GM19099 (cell line): ENCODE results near the gene ARRB1.

Experiments used
- POLR2A ChIP-seq: IDR thresholded peaks from 3 replicates; pipeline ENCODE4 v1.6.1; 2011; ENCODE audit warnings: low read depth; ENCODE audit not compliant: insufficient read length; ENCODE audit errors: extremely low read depth

ARRB1 gene

GRCh38 chr11:75276686-75277085, 74.8 kb downstream of the ARRB1 start:
- TF ChIP-seq POLR2A = no peak

DNA sequence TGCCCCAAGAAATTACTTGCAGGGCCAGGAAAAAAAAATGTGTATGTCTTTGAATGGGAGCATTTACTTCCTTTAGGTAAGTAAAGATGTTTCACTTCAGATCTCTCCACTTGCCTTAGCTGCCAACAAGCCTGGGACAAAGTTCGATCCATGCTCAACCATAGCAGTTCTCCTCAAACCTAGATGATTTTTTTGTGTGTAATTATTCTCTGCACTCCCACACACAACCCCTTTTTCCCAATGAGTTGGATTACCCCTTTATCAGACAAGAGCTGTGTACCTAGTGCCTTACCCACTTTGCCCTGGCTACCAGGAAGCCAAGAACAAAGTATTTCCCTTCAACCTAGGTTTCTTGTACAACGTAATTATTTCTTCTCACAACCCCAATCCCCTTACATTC, 75.3 kb downstream of the ARRB1 start:
- TF ChIP-seq POLR2A = no peak

GRCh38 chr11:75275581-75275980, 75.9 kb downstream of the ARRB1 start:
- no peak for TF ChIP-seq POLR2A

DNA sequence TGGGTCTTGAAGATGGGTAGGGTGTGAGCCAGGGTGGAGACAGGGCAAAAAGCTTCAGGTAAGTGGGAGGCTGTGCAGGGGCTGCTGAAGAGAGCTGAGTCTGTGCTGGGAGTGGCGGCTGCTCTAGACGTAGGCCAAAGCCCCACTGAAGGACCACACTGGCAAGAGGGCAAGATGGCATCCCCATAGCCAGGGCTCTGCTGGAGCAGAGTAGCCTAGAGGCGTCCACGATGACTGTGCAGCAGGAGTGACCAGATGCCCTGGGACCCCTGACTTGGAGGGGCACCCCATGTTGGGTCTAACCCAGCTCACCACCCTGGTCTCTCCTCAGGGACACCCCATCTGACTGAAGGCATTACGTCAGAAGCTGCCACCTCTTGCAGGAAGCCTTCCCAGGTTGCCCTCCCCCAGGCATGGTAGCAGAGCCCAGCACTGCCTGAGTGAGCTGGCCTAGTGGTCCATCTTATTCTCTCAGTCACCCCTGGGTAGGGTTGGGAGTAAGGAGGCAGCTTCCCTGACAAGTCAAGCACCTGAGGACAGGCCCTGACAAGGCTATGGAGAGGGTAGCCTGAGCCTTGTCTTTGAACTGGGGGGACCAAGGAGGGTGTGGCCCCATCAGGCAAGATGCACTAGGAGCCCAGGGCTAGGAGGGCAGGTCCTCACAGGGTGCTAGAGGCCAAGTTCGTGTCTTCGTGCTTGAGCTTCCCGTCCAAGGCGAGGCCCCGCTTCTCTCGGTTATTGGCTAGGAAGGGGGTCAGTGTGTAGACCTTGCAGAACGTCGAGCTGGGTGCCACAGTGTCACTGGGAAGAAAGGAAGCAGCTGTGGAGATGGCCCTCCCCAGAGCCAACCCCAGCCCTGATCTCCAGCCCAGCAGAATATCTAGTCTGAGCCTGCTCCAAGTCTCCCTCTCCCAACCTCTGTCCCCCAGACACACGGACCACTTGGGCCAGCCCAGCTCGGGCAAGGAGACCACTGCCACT, 77.8 kb downstream of the ARRB1 start:
- no peak for TF ChIP-seq POLR2A

- no peak for TF ChIP-seq POLR2A
Measured at GRCh38 chr11:75272821-75273301, 78.6 kb downstream of the ARRB1 start.

DNA sequence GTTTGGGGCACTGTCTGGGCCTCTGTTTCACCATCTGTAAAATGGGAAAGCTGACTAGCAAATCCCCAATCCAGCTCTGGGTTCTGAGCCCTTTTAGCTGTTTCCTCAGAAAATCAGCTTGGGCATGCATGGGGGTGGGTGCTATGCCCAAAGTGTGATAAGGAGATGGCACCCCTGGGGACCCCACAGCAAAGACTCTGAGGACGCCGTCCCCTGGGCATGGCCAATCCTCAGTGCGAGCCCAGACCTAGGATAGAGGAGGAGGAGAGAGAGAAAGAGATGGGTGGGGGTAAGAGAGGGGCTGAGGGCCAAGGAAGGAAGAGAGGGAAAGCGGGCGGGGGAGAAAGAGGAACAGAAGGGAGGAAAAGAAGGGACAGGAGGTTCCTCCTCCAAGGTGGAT, 79.1 kb downstream of the ARRB1 start:
- TF ChIP-seq POLR2A = no peak

DNA sequence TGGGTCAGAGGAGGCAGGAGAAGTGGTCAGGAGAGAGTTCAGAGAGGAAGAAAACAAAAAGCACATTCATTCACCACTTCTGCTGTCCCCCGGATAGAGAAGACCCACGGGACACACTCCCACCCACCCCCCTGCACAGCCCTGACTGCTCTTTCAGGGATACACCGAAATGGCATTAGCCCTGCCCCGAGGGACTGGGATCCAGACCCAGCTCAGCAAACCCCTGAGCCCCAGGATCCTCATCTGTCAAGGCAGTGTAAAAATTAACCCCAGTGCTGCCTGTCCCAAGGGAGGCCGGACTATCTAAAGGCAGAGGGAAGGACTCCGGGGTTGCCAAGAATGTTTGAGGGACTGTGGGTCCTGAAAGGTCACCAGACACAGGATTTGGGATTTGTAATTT, 79.7 kb downstream of the ARRB1 start:
- no peak for TF ChIP-seq POLR2A

GRCh38 chr11:75270896-75271418, 80.5 kb downstream of the ARRB1 start:
- TF ChIP-seq POLR2A = no peak

- TF ChIP-seq POLR2A = no peak
Measured at GRCh38 chr11:75269896-75270295, 81.6 kb downstream of the ARRB1 start.

DNA sequence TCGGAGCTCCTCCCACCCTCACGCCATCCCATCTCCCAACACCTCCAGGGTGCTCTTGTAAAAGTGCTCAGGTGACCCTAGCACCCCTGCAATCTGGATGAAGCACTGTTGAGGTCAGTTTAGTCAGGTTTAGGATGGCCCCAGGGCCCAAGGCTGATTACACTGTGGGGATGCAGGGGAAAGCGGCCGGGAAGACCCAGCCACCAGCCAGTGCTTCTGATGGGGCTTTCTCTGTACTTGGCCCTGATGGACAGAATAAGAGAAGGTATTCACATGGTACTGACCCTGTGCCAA, 82.1 kb downstream of the ARRB1 start:
- TF ChIP-seq POLR2A = no peak

DNA sequence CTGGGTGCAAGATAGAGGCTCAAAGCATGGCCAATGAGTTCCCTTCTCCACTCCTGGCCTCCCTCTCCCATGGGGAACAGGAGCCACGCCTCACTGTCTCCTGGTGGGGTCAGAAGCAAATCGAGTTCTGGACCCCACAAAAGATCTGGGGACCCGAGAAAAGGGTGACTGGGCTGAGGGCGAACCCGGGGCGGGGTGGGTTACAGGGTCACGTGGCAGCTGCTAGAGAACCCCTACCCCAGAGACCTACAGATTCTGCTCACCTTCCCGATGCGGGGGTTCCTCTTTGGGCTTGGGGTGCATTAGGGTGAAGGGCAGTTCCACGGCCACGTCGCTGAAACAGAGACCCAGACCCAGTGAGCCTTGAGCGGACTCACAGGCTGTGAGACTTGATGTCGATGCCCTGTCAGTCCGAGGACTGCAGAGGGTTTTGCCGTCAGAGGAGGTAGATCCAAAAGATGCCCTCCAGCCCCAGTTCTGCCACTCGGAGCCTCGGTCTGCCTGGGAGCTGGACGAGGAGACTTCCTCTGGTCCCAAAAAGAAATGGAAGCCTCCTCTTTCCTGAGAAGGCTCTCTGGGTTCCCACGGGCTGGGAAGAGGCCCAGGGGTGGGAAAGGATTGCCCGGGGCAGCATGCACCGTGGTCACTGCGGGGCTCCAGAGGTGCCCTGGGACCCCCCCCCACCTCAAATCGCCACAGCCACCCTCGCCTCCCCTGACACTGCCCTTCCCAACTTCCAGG, 82.7 kb downstream of the ARRB1 start:
- no peak for TF ChIP-seq POLR2A

GRCh38 chr11:75267171-75267970, 84.1 kb downstream of the ARRB1 start:
- TF ChIP-seq POLR2A = no peak

- TF ChIP-seq POLR2A = no peak
Measured at GRCh38 chr11:75265851-75266531, 85.5 kb downstream of the ARRB1 start.

DNA sequence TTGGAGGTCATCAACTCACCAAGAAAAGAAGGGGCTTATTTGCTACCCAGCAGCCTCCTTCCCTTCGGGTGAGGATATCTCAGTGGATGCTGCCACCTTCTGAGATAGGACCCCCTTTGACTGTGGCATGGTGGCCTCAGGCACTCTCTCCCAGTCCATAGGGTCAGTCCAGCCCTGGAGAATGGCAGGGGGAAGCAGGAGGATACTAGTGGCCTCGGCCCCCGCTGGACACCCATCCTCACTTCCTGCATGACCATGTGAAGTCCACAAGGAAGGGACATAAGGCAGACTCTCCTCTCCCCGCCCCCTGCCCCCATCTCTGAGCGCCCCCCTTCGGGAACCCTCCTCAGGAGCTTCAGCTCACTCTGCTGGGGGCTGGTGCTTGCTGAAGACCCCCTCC, 86.5 kb downstream of the ARRB1 start:
- no peak for TF ChIP-seq POLR2A

- no peak for TF ChIP-seq POLR2A
Measured at GRCh38 chr11:75264356-75264755, 87.1 kb downstream of the ARRB1 start.

- TF ChIP-seq POLR2A = no peak
Measured at GRCh38 chr11:75263944-75264349, 87.5 kb downstream of the ARRB1 start.
